K562 (cell line): ENCODE data around the gene FJX1. TPM values are rescaled to one million over a fixed set of nuclear protein-coding genes. Genes with fewer than 3 reads are reported as not detected.

Experiments used
- ATAC-seq: fragments of 200-7000 bp; cut with Tn5 transposase; 3 replicates; pipeline ENCODE4 v1.9.1; 2020; ENCODE audit warnings: moderate library complexity
- BruUV-seq: library from RNA; stranded (reverse); fragments of 400-500 nt; replicated peaks from 2 replicates; lab custom pipeline; 2021; lab: Mats Ljungman, UMichigan
- CTCF ChIA-PET: fragments of 300-600 bp; formaldehyde crosslinking; extraction: SDS; loops from one replicate; lab custom pipeline; 2021; ENCODE audit warnings: low intra/inter-chr PET ratio; lab: Yijun Ruan, JAX
- POLR2A ChIA-PET: fragments of 300-600, 350-650 bp; sonication (Branson Sonifier 250); formaldehyde crosslinking; extraction: SDS; loops from one replicate; lab custom pipeline; 2021; ENCODE audit warnings: antibody characterized with exemption, inconsistent platforms; lab: Yijun Ruan, JAX
- DNase-seq, 4 experiments: peaks; one replicate each; pipeline versions ENCODE4 v3.0.0 to v3.0.0-alpha.2; 2011 to 2018; ENCODE audit warnings: low spot score in 3 of 4, mixed read lengths in 3 of 4; ENCODE audit errors: extremely low read depth in 1 of 4
- FAIRE-seq: peaks from 2 replicates; lab custom pipeline; 2011; peaks lifted over from hg19 to GRCh38; lab: Jason Lieb, UNC
- H2AFZ ChIP-seq: 2 replicates; pipeline ENCODE4 v1.6.0; 2011; ENCODE audit warnings: low read depth, low read length, control low read depth, inconsistent platforms
- H3K27ac ChIP-seq: fragments of 200-600 bp; 3 replicates; pipeline ENCODE4 v1.8.0; 2011; ENCODE audit warnings: low read depth, mild to moderate bottlenecking, control low read depth, inconsistent platforms, low read length, moderate library complexity, mixed read lengths; ENCODE audit errors: extremely low read depth
- H3K27me3 ChIP-seq, 2 experiments: fragments of 300-600 bp in 1 of 2; 2 replicates in 1 of 2; 3 replicates in 1 of 2; pipeline versions ENCODE4 v1.6.0 to v1.8.0; 2011; ENCODE audit warnings: inconsistent platforms in 2 of 2, low read length in 2 of 2, mild to moderate bottlenecking in 1 of 2, mixed read lengths in 1 of 2, moderate library complexity in 1 of 2; ENCODE audit not compliant: control insufficient read depth in 2 of 2, insufficient read depth in 2 of 2
- H3K36me3 ChIP-seq: fragments of 300-600 bp; 3 replicates; pipeline ENCODE4 v1.8.0; 2011; ENCODE audit warnings: mild to moderate bottlenecking, low read length, inconsistent platforms; ENCODE audit not compliant: control insufficient read depth, insufficient read depth
- H3K4me1 ChIP-seq, 2 experiments: fragments of 200-600 bp in 1 of 2; replicated peaks in 1 of 2; 2 replicates in 1 of 2; 3 replicates in 1 of 2; pipeline versions ENCODE4 v1.5.1 to v1.8.0; 2011; ENCODE audit warnings: inconsistent platforms in 2 of 2, low read length in 2 of 2, mild to moderate bottlenecking in 1 of 2, mixed read lengths in 1 of 2, moderate library complexity in 1 of 2; ENCODE audit not compliant: control insufficient read depth in 2 of 2, insufficient read depth in 2 of 2
- H3K4me2 ChIP-seq: 2 replicates; pipeline ENCODE4 v1.6.1; 2011; ENCODE audit warnings: low read length, control low read depth, inconsistent platforms, mixed read lengths; ENCODE audit not compliant: insufficient read depth
- H3K4me3 ChIP-seq: fragments of 200-600 bp; sonication (generic), shearing (Covaris generic); 2 replicates; pipeline ENCODE4 v1.5.1; 2016; ENCODE audit warnings: control low read depth, inconsistent platforms
- H3K79me2 ChIP-seq: fragments of 200-600 bp; 3 replicates; pipeline ENCODE4 v1.8.0; 2011; ENCODE audit warnings: low read length, inconsistent platforms; ENCODE audit not compliant: control insufficient read depth, insufficient read depth
- H3K9ac ChIP-seq, 2 experiments: 2 replicates each; pipeline versions ENCODE4 v1.6.0 to v1.6.1; 2011; ENCODE audit warnings: low read depth in 2 of 2, low read length in 2 of 2, control low read depth in 1 of 2, inconsistent platforms in 1 of 2, mild to moderate bottlenecking in 1 of 2, mixed read lengths in 1 of 2; ENCODE audit not compliant: insufficient read depth in 1 of 2
- H3K9me1 ChIP-seq: one replicate; pipeline ENCODE4 v1.6.0; 2011; ENCODE audit warnings: inconsistent platforms, mild to moderate bottlenecking, low read length, moderate library complexity; ENCODE audit not compliant: control insufficient read depth, insufficient read depth
- H3K9me3 ChIP-seq: replicated peaks from 2 replicates; pipeline ENCODE4 v1.5.1; 2011; ENCODE audit warnings: low read depth, low read length, inconsistent platforms; ENCODE audit not compliant: control insufficient read depth, insufficient read depth
- H4K20me1 ChIP-seq: replicated peaks from 2 replicates; pipeline ENCODE4 v1.6.1; 2011; ENCODE audit warnings: low read length, inconsistent platforms, mixed read lengths; ENCODE audit not compliant: control insufficient read depth, insufficient read depth
- HNRNPK ChIP-seq: fragments of 200-400 bp; formaldehyde crosslinking; IDR thresholded peaks from one replicate; pipeline ENCODE4 v1.6.1; 2018; ENCODE audit warnings: mild to moderate bottlenecking, low read depth, low read length; ENCODE audit not compliant: poor library complexity, severe bottlenecking
- MAFG ChIP-seq: fragments of 450-650 bp; conservative IDR thresholded peaks from 2 replicates; pipeline ENCODE4 v1.6.1; 2016; ENCODE audit warnings: missing genetic modification characterization, missing compliant biosample characterization
- NR2C2 ChIP-seq, 2 experiments: fragments of 200-800 bp in 1 of 2; sonication (Bioruptor generic) in 1 of 2; sonication (generic) in 1 of 2; formaldehyde crosslinking in 1 of 2; IDR thresholded peaks; 2 replicates each; pipeline versions ENCODE4 v1.6.1 to v1.8.0; 2016 to 2022; ENCODE audit warnings: mild to moderate bottlenecking in 1 of 2, missing compliant biosample characterization in 1 of 2, missing genetic modification characterization in 1 of 2, missing genetic modification reagents in 1 of 2
- RCOR1 ChIP-seq, 2 experiments: IDR thresholded peaks; 2 replicates each; pipeline ENCODE4 v1.6.1; 2012; ENCODE audit warnings: low read depth in 2 of 2, low read length in 2 of 2, borderline replicate concordance in 1 of 2, improper control_type of control experiment in 1 of 2
- TGIF2 ChIP-seq: sonication (generic); formaldehyde crosslinking; IDR thresholded peaks from 2 replicates; pipeline ENCODE4 v1.8.1; 2022; ENCODE audit warnings: mild to moderate bottlenecking, missing genetic modification reagents, moderate library complexity
- ZFP1 ChIP-seq: fragments of 450-650 bp; formaldehyde crosslinking; IDR thresholded peaks from 2 replicates; pipeline ENCODE4 v1.4.0; 2020; ENCODE audit warnings: mild to moderate bottlenecking, mixed read lengths
- ZKSCAN8 ChIP-seq: fragments of 200-800 bp; sonication (Bioruptor generic); IDR thresholded peaks from 2 replicates; pipeline ENCODE4 v1.6.1; 2016; ENCODE audit warnings: missing genetic modification characterization, missing compliant biosample characterization
- WGBS: fragments of 100-300 bp; shearing (Covaris generic); methylation state at CpG from one replicate; pipeline ENCODE4 v1.1.6; 2016; ENCODE audit warnings: low coverage, mixed read lengths; ENCODE audit not compliant: insufficient coverage; ENCODE audit errors: missing lambda C conversion rate; 5-methylcytosine and 5-hydroxymethylcytosine counted together
- in situ Hi-C: fragments of 300-500 bp; cut with MboI; formaldehyde crosslinking; loops from 4 replicates; pipeline ENCODE4 v1.15.0; 2018; ENCODE audit warnings: inconsistent platforms, mixed read lengths
- intact Hi-C: fragments of 100-400 bp; cut with micrococcal nuclease; formaldehyde crosslinking; loops from 2 replicates; pipeline ENCODE4 v1.14.2; 2022
- polyA plus RNA-seq, 8 experiments: library from polyadenylated mRNA; depleted of rRNA in 4 of 8; stranded (reverse) in 5 of 8; unstranded in 3 of 8; fragments of >200 nt; fragmentation: Nextera tagmentation in 2 of 8; fragmentation: Illumina TruSeq in 1 of 8; extraction: Ambion mirVana in 2 of 8; extraction: Trizol in 1 of 8; gene quantifications; 2 replicates each; pipeline versions ENCODE4 v1.2.1 to v1.2.3, GENCODE V29; 2011 to 2014; ENCODE audit warnings: inconsistent platforms in 1 of 8, missing spikeins in 1 of 8
- total RNA-seq, 7 experiments: library from RNA; depleted of rRNA in 6 of 7; stranded (reverse); fragments of >200 nt in 6 of 7; fragmentation: Illumina TruSeq in 2 of 7; extraction: Trizol in 2 of 7; gene quantifications; 2 replicates each; pipeline versions ENCODE4 v1.2.1 to v1.2.3, GENCODE V29; 2011 to 2021; ENCODE audit warnings: low replicate concordance in 1 of 7
- TF ChIP-seq, protein P1 (sequence below): fragments of 450-650 bp; IDR thresholded peaks from 2 replicates; pipeline ENCODE4 v1.7.1; 2018; ENCODE audit warnings: mild to moderate bottlenecking, low read depth; ENCODE audit not compliant: partially characterized antibody
- TF ChIP-seq, protein P2 (sequence below): sonication (generic); formaldehyde crosslinking; IDR thresholded peaks from 2 replicates; pipeline ENCODE4 v1.5.0; 2020; ENCODE audit warnings: missing genetic modification reagents
- TF ChIP-seq, protein P3 (sequence below): sonication (generic); formaldehyde crosslinking; IDR thresholded peaks from 2 replicates; pipeline ENCODE4 v1.8.0; 2023; ENCODE audit warnings: mild to moderate bottlenecking, missing genetic modification reagents

Gene FJX1
- total and polyA plus RNA-seq, 9 of the 15 experiments (the other 6 are each of a cell fraction or from before 2014, with no cell fraction given), result 0.10 to 2.7 (median 0.72) TPM

DNA sequence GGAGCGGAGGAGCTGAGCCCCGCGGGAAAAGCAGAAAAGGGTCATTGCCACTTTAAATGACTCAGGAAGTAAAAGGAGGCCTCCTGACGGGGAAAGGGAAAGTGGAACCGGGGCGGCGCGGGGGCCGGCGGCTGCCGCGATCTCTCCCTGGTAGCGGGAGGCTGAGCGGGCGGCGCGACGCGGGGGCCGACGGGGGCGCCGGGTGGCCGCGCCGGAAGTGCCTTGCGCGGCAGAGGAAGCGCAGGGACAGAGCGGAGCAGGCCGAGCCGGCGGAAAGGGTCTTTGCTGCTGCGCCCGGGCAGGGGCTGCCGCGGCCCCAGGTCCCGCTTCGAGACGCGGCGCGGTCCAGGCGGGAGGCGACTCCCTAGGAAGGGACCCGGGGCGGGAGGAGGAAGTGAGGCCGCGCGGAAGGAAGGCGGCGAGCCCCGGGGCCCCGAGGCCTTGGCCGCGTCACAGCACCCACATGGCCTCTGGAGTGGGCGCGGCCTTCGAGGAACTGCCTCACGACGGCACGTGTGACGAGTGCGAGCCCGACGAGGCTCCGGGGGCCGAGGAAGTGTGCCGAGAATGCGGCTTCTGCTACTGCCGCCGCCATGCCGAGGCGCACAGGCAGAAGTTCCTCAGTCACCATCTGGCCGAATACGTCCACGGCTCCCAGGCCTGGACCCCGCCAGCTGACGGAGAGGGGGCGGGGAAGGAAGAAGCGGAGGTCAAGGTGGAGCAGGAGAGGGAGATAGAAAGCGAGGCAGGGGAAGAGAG, 44.6 kb downstream of the FJX1 start, which contains the start of gene TRIM44:
Gene TRIM44 (plus strand): TSS at position 127 of the 759 bp plus-strand sequence. CDS start 337 bp downstream, at position 464.
- Histone ChIP-seq H3K9me1 (no peaks in the 10 kb centered on the region), H3K27ac (peak within 1 kb of the TSS; percentile 89), H3K9me3 (no peaks in the 10 kb centered on the region), H3K79me2 (peaks cover 48% of the 10 kb centered on the region), H2AFZ (peak within 1 kb of the TSS; percentile 95), H3K9ac (peak within 1 kb of the TSS; percentile 78 to 93), H3K4me1 (peaks cover 0 to 16% of the 10 kb centered on the region in 2 experiments; a peak in 3 of 5 replicates), H3K36me3 (peaks cover 8% of the 10 kb centered on the region; the same call in 2 of the 3 replicates), H3K27me3 (peaks cover 2 to 3% of the 10 kb centered on the region in 2 experiments; a peak in 4 of 5 replicates), H3K4me3 (peak within 1 kb of the TSS; percentile 58), H3K4me2 (peak within 1 kb of the TSS; percentile 92), H4K20me1 (no peaks in the 10 kb centered on the region)
- DNase-seq (peak; percentile 83 to 86 (median 84)), ATAC-seq (peak; percentile 90), FAIRE-seq (no peak)
- in situ Hi-C loops (no loop called here), intact Hi-C loops (no loop called here)
- under 1% methylated on average over 33 of the region's 82 CpGs for WGBS
- TSS peak; percentile 81 for BruUV-seq
- POLR2A ChIA-PET, result interaction anchor here (0.8 kb wide), 1 partner anchor 15 kb away, joined by 3 read pairs; no protein-coding TSS in a partner anchor
- CTCF ChIA-PET, result no interaction called here
- peak; percentile 91; the same call in 1 of the 2 replicates for TF ChIP-seq TGIF2 (CRISPR knock-in tag)
- TF ChIP-seq, protein P1, sequence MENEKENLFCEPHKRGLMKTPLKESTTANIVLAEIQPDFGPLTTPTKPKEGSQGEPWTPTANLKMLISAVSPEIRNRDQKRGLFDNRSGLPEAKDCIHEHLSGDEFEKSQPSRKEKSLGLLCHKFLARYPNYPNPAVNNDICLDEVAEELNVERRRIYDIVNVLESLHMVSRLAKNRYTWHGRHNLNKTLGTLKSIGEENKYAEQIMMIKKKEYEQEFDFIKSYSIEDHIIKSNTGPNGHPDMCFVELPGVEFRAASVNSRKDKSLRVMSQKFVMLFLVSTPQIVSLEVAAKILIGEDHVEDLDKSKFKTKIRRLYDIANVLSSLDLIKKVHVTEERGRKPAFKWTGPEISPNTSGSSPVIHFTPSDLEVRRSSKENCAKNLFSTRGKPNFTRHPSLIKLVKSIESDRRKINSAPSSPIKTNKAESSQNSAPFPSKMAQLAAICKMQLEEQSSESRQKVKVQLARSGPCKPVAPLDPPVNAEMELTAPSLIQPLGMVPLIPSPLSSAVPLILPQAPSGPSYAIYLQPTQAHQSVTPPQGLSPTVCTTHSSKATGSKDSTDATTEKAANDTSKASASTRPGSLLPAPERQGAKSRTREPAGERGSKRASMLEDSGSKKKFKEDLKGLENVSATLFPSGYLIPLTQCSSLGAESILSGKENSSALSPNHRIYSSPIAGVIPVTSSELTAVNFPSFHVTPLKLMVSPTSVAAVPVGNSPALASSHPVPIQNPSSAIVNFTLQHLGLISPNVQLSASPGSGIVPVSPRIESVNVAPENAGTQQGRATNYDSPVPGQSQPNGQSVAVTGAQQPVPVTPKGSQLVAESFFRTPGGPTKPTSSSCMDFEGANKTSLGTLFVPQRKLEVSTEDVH, result peak; percentile 48
- 0 out of 4 replicates have a peak, but pooled peaks of 1 of the 2 experiments have one; percentile 4 for TF ChIP-seq RCOR1 (IDR thresholded peaks at IDR 0.05; ENCODE audit: borderline replicate concordance in 1 of 2, low read depth in 2 of 2, low read length in 2 of 2)
- no peak for TF ChIP-seq ZFP1 (CRISPR knock-in tag)
- TF ChIP-seq, protein P2, sequence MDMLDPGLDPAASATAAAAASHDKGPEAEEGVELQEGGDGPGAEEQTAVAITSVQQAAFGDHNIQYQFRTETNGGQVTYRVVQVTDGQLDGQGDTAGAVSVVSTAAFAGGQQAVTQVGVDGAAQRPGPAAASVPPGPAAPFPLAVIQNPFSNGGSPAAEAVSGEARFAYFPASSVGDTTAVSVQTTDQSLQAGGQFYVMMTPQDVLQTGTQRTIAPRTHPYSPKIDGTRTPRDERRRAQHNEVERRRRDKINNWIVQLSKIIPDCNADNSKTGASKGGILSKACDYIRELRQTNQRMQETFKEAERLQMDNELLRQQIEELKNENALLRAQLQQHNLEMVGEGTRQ (CRISPR knock-in tag), result peak; percentile 76
- no peak for TF ChIP-seq HNRNPK
- TF ChIP-seq, protein P3, sequence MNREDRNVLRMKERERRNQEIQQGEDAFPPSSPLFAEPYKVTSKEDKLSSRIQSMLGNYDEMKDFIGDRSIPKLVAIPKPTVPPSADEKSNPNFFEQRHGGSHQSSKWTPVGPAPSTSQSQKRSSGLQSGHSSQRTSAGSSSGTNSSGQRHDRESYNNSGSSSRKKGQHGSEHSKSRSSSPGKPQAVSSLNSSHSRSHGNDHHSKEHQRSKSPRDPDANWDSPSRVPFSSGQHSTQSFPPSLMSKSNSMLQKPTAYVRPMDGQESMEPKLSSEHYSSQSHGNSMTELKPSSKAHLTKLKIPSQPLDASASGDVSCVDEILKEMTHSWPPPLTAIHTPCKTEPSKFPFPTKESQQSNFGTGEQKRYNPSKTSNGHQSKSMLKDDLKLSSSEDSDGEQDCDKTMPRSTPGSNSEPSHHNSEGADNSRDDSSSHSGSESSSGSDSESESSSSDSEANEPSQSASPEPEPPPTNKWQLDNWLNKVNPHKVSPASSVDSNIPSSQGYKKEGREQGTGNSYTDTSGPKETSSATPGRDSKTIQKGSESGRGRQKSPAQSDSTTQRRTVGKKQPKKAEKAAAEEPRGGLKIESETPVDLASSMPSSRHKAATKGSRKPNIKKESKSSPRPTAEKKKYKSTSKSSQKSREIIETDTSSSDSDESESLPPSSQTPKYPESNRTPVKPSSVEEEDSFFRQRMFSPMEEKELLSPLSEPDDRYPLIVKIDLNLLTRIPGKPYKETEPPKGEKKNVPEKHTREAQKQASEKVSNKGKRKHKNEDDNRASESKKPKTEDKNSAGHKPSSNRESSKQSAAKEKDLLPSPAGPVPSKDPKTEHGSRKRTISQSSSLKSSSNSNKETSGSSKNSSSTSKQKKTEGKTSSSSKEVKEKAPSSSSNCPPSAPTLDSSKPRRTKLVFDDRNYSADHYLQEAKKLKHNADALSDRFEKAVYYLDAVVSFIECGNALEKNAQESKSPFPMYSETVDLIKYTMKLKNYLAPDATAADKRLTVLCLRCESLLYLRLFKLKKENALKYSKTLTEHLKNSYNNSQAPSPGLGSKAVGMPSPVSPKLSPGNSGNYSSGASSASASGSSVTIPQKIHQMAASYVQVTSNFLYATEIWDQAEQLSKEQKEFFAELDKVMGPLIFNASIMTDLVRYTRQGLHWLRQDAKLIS (CRISPR knock-in tag), result peak; percentile 91; the same call in 1 of the 2 replicates
- no peak for TF ChIP-seq MAFG (tag)
- peak; percentile 78; the same call in 1 of the 2 replicates for TF ChIP-seq NR2C2 (CRISPR knock-in tag; IDR thresholded peaks at IDR 0.05)
- peak; percentile 100 for TF ChIP-seq NR2C2 (tag; IDR thresholded peaks at IDR 0.05)
- no peak for TF ChIP-seq ZKSCAN8
